GM19452 (cell line): Measurements from ENCODE around the gene RPL37.
A peak's percentile ranks its signal among the peaks of the same experiment; 100 is the strongest.
"Not testable (repeated sequence)": the region's sequence is repeated elsewhere in the genome, so short reads cannot be mapped to it uniquely, and the experiment has no call there.

Experiments used
- ATAC-seq: cut with Tn5 transposase; IDR thresholded peaks from one replicate; pipeline ENCODE4 v1.9.1; 2021; ENCODE audit not compliant: unreplicated experiment

Gene RPL37

GRCh38 chr5:40834849-40835787 lies at the start of gene RPL37:
Gene RPL37, minus strand, starts transcription at chr5:40835222. Its CDS starts 37 bp downstream, at chr5:40835185.
- ATAC-seq: peak; percentile 95

GRCh38 chr5:40883051-40883450 lies 48.0 kb upstream of the RPL37 start:
- ATAC-seq: not testable (repeated sequence)

- ATAC-seq: no peak
Observed at GRCh38 chr5:40882291-40882690, 47.3 kb upstream of the RPL37 start.

- ATAC-seq: no peak
Observed at GRCh38 chr5:40879163-40879942, 44.3 kb upstream of the RPL37 start.

GRCh38 chr5:40877371-40877988 lies 42.5 kb upstream of the RPL37 start:
- no peak for ATAC-seq

GRCh38 chr5:40875958-40876357 lies 40.9 kb upstream of the RPL37 start:
- no peak for ATAC-seq

- no peak for ATAC-seq
Observed at GRCh38 chr5:40873286-40873880, 38.4 kb upstream of the RPL37 start.

GRCh38 chr5:40872253-40872652 lies 37.2 kb upstream of the RPL37 start:
- not testable (repeated sequence) for ATAC-seq

GRCh38 chr5:40871177-40871576 lies 36.2 kb upstream of the RPL37 start:
- no peak for ATAC-seq

- no peak for ATAC-seq
Observed at GRCh38 chr5:40869384-40869783, 34.4 kb upstream of the RPL37 start.

- no peak for ATAC-seq
Observed at GRCh38 chr5:40866844-40867243, 31.8 kb upstream of the RPL37 start.

- ATAC-seq: not testable (repeated sequence)
Observed at GRCh38 chr5:40865004-40865403, 30.0 kb upstream of the RPL37 start.

GRCh38 chr5:40860711-40861110 lies 25.7 kb upstream of the RPL37 start:
- ATAC-seq: no peak

GRCh38 chr5:40853632-40854192 lies 18.7 kb upstream of the RPL37 start:
- ATAC-seq: no peak

GRCh38 chr5:40847525-40847924 lies 12.5 kb upstream of the RPL37 start:
- no peak for ATAC-seq

GRCh38 chr5:40846371-40846770 lies 11.3 kb upstream of the RPL37 start:
- ATAC-seq: no peak

- ATAC-seq: no peak
Observed at GRCh38 chr5:40844565-40844964, 9.5 kb upstream of the RPL37 start.

GRCh38 chr5:40842351-40842750 lies 7.3 kb upstream of the RPL37 start:
- ATAC-seq: no peak

GRCh38 chr5:40841068-40841805 lies 6.2 kb upstream of the RPL37 start, which contains the start of gene CARD6:
Gene CARD6, plus strand, starts transcription at chr5:40841367. Its CDS starts 16 bp downstream, at chr5:40841383.
- ATAC-seq: peak; percentile 51

- ATAC-seq: no peak
Observed at GRCh38 chr5:40838086-40838485, 3.1 kb upstream of the RPL37 start.
